Measurements from ENCODE around the gene GDPD5.
A peak's percentile ranks its signal among the peaks of the same experiment; 100 is the strongest.

GRCh38 chr11:75388386-75389275 lies 137.1 kb downstream of the GDPD5 start:
- TF ChIP-seq EZH2 (IDR thresholded peaks at IDR 0.05; ENCODE audit: borderline replicate concordance, low read length) (no peak), CTCF (IDR thresholded peaks at IDR 0.05; ENCODE audit: low read length) (peak; percentile 85)
